Cerebellar cortex (tissue), 1 donor: ENCODE results near the gene GNG4.
"Not testable (repeated sequence)": the region's sequence is repeated elsewhere in the genome, so short reads cannot be mapped to it uniquely, and the experiment has no call there.

Experiments used
- DNase-seq: peaks from one replicate; pipeline ENCODE4 v3.0.0-alpha.2; 2015; ENCODE audit warnings: low spot score

Gene GNG4

GRCh38 chr1:235625831-235626230 is 23.8 kb downstream of the GNG4 start:
- no peak for DNase-seq

- DNase-seq, result no peak
These were observed 24.2 kb downstream of the GNG4 start for GRCh38 chr1:235625340-235625739.

- no peak for DNase-seq
These were observed 24.8 kb downstream of the GNG4 start for GRCh38 chr1:235624721-235625333.

- no peak for DNase-seq
These were observed 26.4 kb downstream of the GNG4 start for GRCh38 chr1:235622936-235623779.

GRCh38 chr1:235619149-235619548 is 30.4 kb downstream of the GNG4 start:
- not testable (repeated sequence) for DNase-seq

- no peak for DNase-seq
These were observed 31.8 kb downstream of the GNG4 start for GRCh38 chr1:235617808-235618207.

- no peak for DNase-seq
These were observed 32.4 kb downstream of the GNG4 start for GRCh38 chr1:235617140-235617539.

- DNase-seq, result no peak
These were observed 35.1 kb downstream of the GNG4 start for GRCh38 chr1:235614442-235614954.

- DNase-seq, result no peak
These were observed 36.0 kb downstream of the GNG4 start for GRCh38 chr1:235613602-235614001.

GRCh38 chr1:235612761-235613160 is 36.8 kb downstream of the GNG4 start:
- DNase-seq, result no peak

- DNase-seq, result no peak
These were observed 39.4 kb downstream of the GNG4 start for GRCh38 chr1:235610157-235610556.

- no peak for DNase-seq
These were observed 41.3 kb downstream of the GNG4 start for GRCh38 chr1:235608278-235608677.

GRCh38 chr1:235607284-235607683 is 42.3 kb downstream of the GNG4 start:
- no peak for DNase-seq

- peak; percentile 10 for DNase-seq
These were observed 48.5 kb downstream of the GNG4 start for GRCh38 chr1:235601104-235601503.

- DNase-seq, result no peak
These were observed 50.0 kb downstream of the GNG4 start for GRCh38 chr1:235599536-235599935.

GRCh38 chr1:235597867-235598553 is 51.6 kb downstream of the GNG4 start:
- peak; percentile 9 for DNase-seq

GRCh38 chr1:235595079-235595478 is 54.5 kb downstream of the GNG4 start:
- DNase-seq, result no peak

GRCh38 chr1:235594281-235594895 is 55.2 kb downstream of the GNG4 start:
- DNase-seq, result not testable (repeated sequence)

GRCh38 chr1:235588916-235589515 is 60.6 kb downstream of the GNG4 start:
- no peak for DNase-seq

- DNase-seq, result no peak
These were observed 61.4 kb downstream of the GNG4 start for GRCh38 chr1:235588156-235588555.

GRCh38 chr1:235586992-235587391 is 62.6 kb downstream of the GNG4 start:
- no peak for DNase-seq

- DNase-seq, result no peak
These were observed 63.2 kb downstream of the GNG4 start for GRCh38 chr1:235586413-235586812.
